Activated T-helper 1 cell treated with anti-CD3 and anti-CD28 coated beads, Interleukin-12 subunit alpha, Interleukin-12 subunit beta, Interleukin-2, Interleukin-4 antibody, amounts not matched to agents 30 ng/mL and 10 ng/mL and 1 ng/mL, durations not matched to agents 14 hours and 24 hours and 36 hours (primary cell): ENCODE data around the gene CCDC187. TPM values are rescaled to one million over a fixed set of nuclear protein-coding genes. Genes with fewer than 3 reads are reported as not detected.

ENCODE experiments used
- DNase-seq: peaks from one replicate; pipeline ENCODE4 v3.0.0; 2021; ENCODE audit warnings: low spot score
- H3K27ac Mint-ChIP-seq: one replicate; pipeline ENCODE4 v1.8.0; 2021; ENCODE audit warnings: mild to moderate bottlenecking, mixed read lengths
- H3K27me3 Mint-ChIP-seq: one replicate; pipeline ENCODE4 v1.8.0; 2022; ENCODE audit warnings: mild to moderate bottlenecking, moderate library complexity, mixed read lengths; ENCODE audit not compliant: insufficient read depth
- H3K36me3 Mint-ChIP-seq: one replicate; pipeline ENCODE4 v1.8.0; 2021; ENCODE audit warnings: low read depth, mixed read lengths
- H3K4me1 Mint-ChIP-seq: one replicate; pipeline ENCODE4 v1.8.0; 2021; ENCODE audit warnings: low read depth, mixed read lengths
- H3K4me3 Mint-ChIP-seq: one replicate; pipeline ENCODE4 v1.8.0; 2021; ENCODE audit warnings: mild to moderate bottlenecking, moderate library complexity, mixed read lengths
- H3K9me3 Mint-ChIP-seq: one replicate; pipeline ENCODE4 v1.8.0; 2021; ENCODE audit warnings: mixed read lengths
- intact Hi-C: fragments of 100-400 bp; cut with micrococcal nuclease; formaldehyde crosslinking; loops from one replicate; pipeline ENCODE4 v1.15.1; 2024
- total RNA-seq: library from RNA; stranded (reverse); gene quantifications from 2 replicates; pipeline ENCODE4 v1.2.3, GENCODE V29; 2022

Gene CCDC187
- total RNA-seq, 1 donor from 2014 or later = not detected

GRCh38 chr9:136283291-136284235 lies 20.3 kb downstream of the CCDC187 start:
- H3K36me3 Mint-ChIP-seq = no peaks in the 10 kb centered on the region
- intact Hi-C loops = loop anchor here (1.0 kb wide), 1 partner anchor 51 kb away; no protein-coding TSS in a partner anchor
- no peaks in the 10 kb centered on the region for H3K9me3 Mint-ChIP-seq
- no peak overlapping the region for H3K27ac Mint-ChIP-seq
- no peak overlapping the region for H3K4me3 Mint-ChIP-seq
- H3K27me3 Mint-ChIP-seq = no peaks in the 10 kb centered on the region
- peak; percentile 54 for DNase-seq
- no peaks in the 10 kb centered on the region for H3K4me1 Mint-ChIP-seq

- Mint-ChIP-seq H3K4me1 (no peaks in the 10 kb centered on the region), H3K36me3 (no peaks in the 10 kb centered on the region), H3K27ac (no peak overlapping the region), H3K27me3 (no peaks in the 10 kb centered on the region), H3K4me3 (no peak overlapping the region), H3K9me3 (no peaks in the 10 kb centered on the region)
- intact Hi-C loops = no loop called here
- DNase-seq = no peak
Observed at GRCh38 chr9:136282272-136282861, 21.5 kb downstream of the CCDC187 start.

GRCh38 chr9:136281421-136282271 lies 22.2 kb downstream of the CCDC187 start:
- no peak overlapping the region for H3K27ac Mint-ChIP-seq
- no peaks in the 10 kb centered on the region for H3K4me1 Mint-ChIP-seq
- no peaks in the 10 kb centered on the region for H3K9me3 Mint-ChIP-seq
- intact Hi-C loops = no loop called here
- H3K27me3 Mint-ChIP-seq = no peaks in the 10 kb centered on the region
- DNase-seq = no peak
- no peaks in the 10 kb centered on the region for H3K36me3 Mint-ChIP-seq
- H3K4me3 Mint-ChIP-seq = no peak overlapping the region

GRCh38 chr9:136280535-136281315 lies 23.2 kb downstream of the CCDC187 start:
- Mint-ChIP-seq H3K36me3 (no peaks in the 10 kb centered on the region), H3K27me3 (no peaks in the 10 kb centered on the region), H3K4me1 (no peaks in the 10 kb centered on the region), H3K9me3 (no peaks in the 10 kb centered on the region), H3K4me3 (no peak overlapping the region), H3K27ac (no peak overlapping the region)
- intact Hi-C loops = no loop called here
- no peak for DNase-seq

- no peak overlapping the region for H3K27ac Mint-ChIP-seq
- no peaks in the 10 kb centered on the region for H3K4me1 Mint-ChIP-seq
- H3K27me3 Mint-ChIP-seq = no peaks in the 10 kb centered on the region
- DNase-seq = no peak
- H3K4me3 Mint-ChIP-seq = no peak overlapping the region
- no peaks in the 10 kb centered on the region for H3K9me3 Mint-ChIP-seq
- intact Hi-C loops = no loop called here
- no peaks in the 10 kb centered on the region for H3K36me3 Mint-ChIP-seq
Observed at GRCh38 chr9:136279471-136279870, 24.4 kb downstream of the CCDC187 start.

GRCh38 chr9:136278894-136279293 lies 25.0 kb downstream of the CCDC187 start:
- no peak overlapping the region for H3K27ac Mint-ChIP-seq
- H3K4me1 Mint-ChIP-seq = no peaks in the 10 kb centered on the region
- H3K9me3 Mint-ChIP-seq = no peaks in the 10 kb centered on the region
- intact Hi-C loops = no loop called here
- no peaks in the 10 kb centered on the region for H3K36me3 Mint-ChIP-seq
- H3K4me3 Mint-ChIP-seq = no peak overlapping the region
- H3K27me3 Mint-ChIP-seq = no peaks in the 10 kb centered on the region
- no peak for DNase-seq

GRCh38 chr9:136278221-136278620 lies 25.7 kb downstream of the CCDC187 start:
- no peaks in the 10 kb centered on the region for H3K4me1 Mint-ChIP-seq
- DNase-seq = no peak
- H3K9me3 Mint-ChIP-seq = no peaks in the 10 kb centered on the region
- intact Hi-C loops = no loop called here
- no peaks in the 10 kb centered on the region for H3K27me3 Mint-ChIP-seq
- no peak overlapping the region for H3K27ac Mint-ChIP-seq
- H3K4me3 Mint-ChIP-seq = no peak overlapping the region
- H3K36me3 Mint-ChIP-seq = no peaks in the 10 kb centered on the region

GRCh38 chr9:136277746-136278145 lies 26.1 kb downstream of the CCDC187 start:
- H3K36me3 Mint-ChIP-seq = no peaks in the 10 kb centered on the region
- intact Hi-C loops = no loop called here
- no peak overlapping the region for H3K4me3 Mint-ChIP-seq
- no peak overlapping the region for H3K27ac Mint-ChIP-seq
- H3K4me1 Mint-ChIP-seq = no peaks in the 10 kb centered on the region
- no peaks in the 10 kb centered on the region for H3K9me3 Mint-ChIP-seq
- H3K27me3 Mint-ChIP-seq = no peaks in the 10 kb centered on the region
- no peak for DNase-seq

GRCh38 chr9:136276716-136277115 lies 27.2 kb downstream of the CCDC187 start:
- H3K27me3 Mint-ChIP-seq = peaks cover 2% of the 10 kb centered on the region
- H3K36me3 Mint-ChIP-seq = no peaks in the 10 kb centered on the region
- no peak for DNase-seq
- H3K4me3 Mint-ChIP-seq = no peak overlapping the region
- H3K9me3 Mint-ChIP-seq = no peaks in the 10 kb centered on the region
- no peaks in the 10 kb centered on the region for H3K4me1 Mint-ChIP-seq
- intact Hi-C loops = no loop called here
- no peak overlapping the region for H3K27ac Mint-ChIP-seq

GRCh38 chr9:136275655-136276429 lies 28.1 kb downstream of the CCDC187 start:
- Mint-ChIP-seq H3K27me3 (peaks cover 4% of the 10 kb centered on the region), H3K4me1 (no peaks in the 10 kb centered on the region), H3K4me3 (no peak overlapping the region), H3K9me3 (no peaks in the 10 kb centered on the region), H3K36me3 (no peaks in the 10 kb centered on the region), H3K27ac (no peak overlapping the region)
- intact Hi-C loops = no loop called here
- no peak for DNase-seq

GRCh38 chr9:136274786-136275654 lies 28.9 kb downstream of the CCDC187 start:
- intact Hi-C loops = no loop called here
- Mint-ChIP-seq H3K4me1 (no peaks in the 10 kb centered on the region), H3K4me3 (no peak overlapping the region), H3K36me3 (no peaks in the 10 kb centered on the region), H3K27ac (no peak overlapping the region), H3K9me3 (no peaks in the 10 kb centered on the region), H3K27me3 (peaks cover 4% of the 10 kb centered on the region)
- DNase-seq = no peak
